KMS-11 (cell line): ENCODE data around the gene GSTO1.
"Not testable (repeated sequence)": the region's sequence is repeated elsewhere in the genome, so short reads cannot be mapped to it uniquely, and the experiment has no call there.

Experiments
- H2AFZ ChIP-seq: fragments of 200-600 bp; sonication (generic); 2 replicates; pipeline ENCODE4 v1.6.1; 2016; ENCODE audit warnings: antibody characterized with exemption, mixed run types, low read depth
- H3K27ac ChIP-seq: fragments of 200-600 bp; sonication (generic); 2 replicates; pipeline ENCODE4 v1.6.1; 2016; ENCODE audit warnings: mild to moderate bottlenecking, mixed run types
- H3K27me3 ChIP-seq: fragments of 200-600 bp; sonication (generic); 2 replicates; pipeline ENCODE4 v1.6.1; 2017; ENCODE audit warnings: mild to moderate bottlenecking, low read depth, mixed run types, moderate library complexity; ENCODE audit not compliant: insufficient read depth
- H3K36me3 ChIP-seq: fragments of 200-600 bp; sonication (generic); 2 replicates; pipeline ENCODE4 v1.6.1; 2017; ENCODE audit warnings: mild to moderate bottlenecking, mixed run types; ENCODE audit not compliant: insufficient read depth
- H3K4me1 ChIP-seq: fragments of 200-600 bp; sonication (generic); 2 replicates; pipeline ENCODE4 v1.6.1; 2016; ENCODE audit warnings: mild to moderate bottlenecking, low read depth, mixed run types; ENCODE audit not compliant: poor library complexity, severe bottlenecking
- H3K4me2 ChIP-seq: fragments of 200-600 bp; sonication (generic); 2 replicates; pipeline ENCODE4 v1.7.0; 2016; ENCODE audit warnings: mild to moderate bottlenecking, mixed run types
- H3K4me3 ChIP-seq: fragments of 200-600 bp; sonication (generic); IDR thresholded peaks from 2 replicates; pipeline ENCODE4 v1.6.1; 2017; ENCODE audit warnings: low read depth, low read length, mixed read lengths; ENCODE audit not compliant: insufficient read depth
- H3K79me2 ChIP-seq: fragments of 200-600 bp; sonication (generic); 2 replicates; pipeline ENCODE4 v1.6.1; 2016; ENCODE audit warnings: low read depth, mixed run types; ENCODE audit not compliant: insufficient read depth
- H3K9ac ChIP-seq: fragments of 200-600 bp; sonication (generic); 2 replicates; pipeline ENCODE4 v1.6.1; 2016; ENCODE audit warnings: mild to moderate bottlenecking, mixed run types
- H4K20me1 ChIP-seq: fragments of 200-600 bp; sonication (generic); 2 replicates; pipeline ENCODE4 v1.6.1; 2016; ENCODE audit warnings: mild to moderate bottlenecking, mixed run types; ENCODE audit not compliant: insufficient read depth
- CTCF ChIP-seq: fragments of 200-600 bp; sonication (generic); conservative IDR thresholded peaks from 2 replicates; pipeline ENCODE4 v1.6.1; 2017; ENCODE audit warnings: low read depth, mild to moderate bottlenecking, antibody characterized with exemption, low read length, moderate library complexity, mixed read lengths

Gene GSTO1

GRCh38 chr10:104235801-104236200, 18.9 kb upstream of the GSTO1 start:
- Histone ChIP-seq H3K79me2 (no peaks in the 10 kb centered on the region), H3K4me3 (no peak overlapping the region), H2AFZ (no peak overlapping the region), H4K20me1 (no peaks in the 10 kb centered on the region), H3K27ac (no peak overlapping the region), H3K27me3 (no peaks in the 10 kb centered on the region), H3K4me1 (peaks cover 5% of the 10 kb centered on the region), H3K9ac (no peak overlapping the region), H3K4me2 (no peak overlapping the region), H3K36me3 (no peaks in the 10 kb centered on the region)
- TF ChIP-seq CTCF, result no peak

DNA sequence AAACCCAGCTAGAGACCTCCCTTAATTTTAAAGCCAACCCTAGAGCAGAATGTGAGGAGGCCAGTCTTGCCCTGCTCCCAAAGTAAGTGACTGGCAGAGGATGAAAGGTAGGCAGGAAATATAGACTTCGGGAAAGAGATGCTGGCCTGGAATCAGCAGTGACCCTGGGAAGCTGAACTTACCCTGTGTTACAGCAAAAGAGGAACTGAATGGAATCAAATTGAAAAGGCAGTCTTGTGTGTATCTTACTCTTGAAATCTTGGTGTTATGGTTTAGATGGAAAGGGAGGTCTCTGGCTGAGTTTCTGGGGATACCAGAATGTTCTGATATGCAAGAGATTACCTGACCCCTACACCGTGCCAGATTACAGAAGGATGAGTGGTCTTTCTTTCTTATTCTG, 14.6 kb upstream of the GSTO1 start:
- H3K36me3 ChIP-seq, result no peaks in the 10 kb centered on the region
- H3K9ac ChIP-seq, result no peak overlapping the region
- no peaks in the 10 kb centered on the region for H4K20me1 ChIP-seq
- no peak overlapping the region for H2AFZ ChIP-seq
- TF ChIP-seq CTCF, result no peak
- no peaks in the 10 kb centered on the region for H3K79me2 ChIP-seq
- H3K27ac ChIP-seq, result no peak overlapping the region
- no peaks in the 10 kb centered on the region for H3K4me1 ChIP-seq
- no peak overlapping the region for H3K4me2 ChIP-seq
- no peak overlapping the region for H3K4me3 ChIP-seq
- H3K27me3 ChIP-seq, result no peaks in the 10 kb centered on the region

GRCh38 chr10:104242545-104242944, 12.1 kb upstream of the GSTO1 start:
- Histone ChIP-seq H4K20me1 (no peaks in the 10 kb centered on the region), H3K79me2 (no peaks in the 10 kb centered on the region), H3K36me3 (no peaks in the 10 kb centered on the region), H3K27ac (no peak overlapping the region), H2AFZ (no peak overlapping the region), H3K4me3 (no peak overlapping the region), H3K4me2 (no peak overlapping the region), H3K9ac (no peak overlapping the region), H3K27me3 (no peaks in the 10 kb centered on the region; the same call in 1 of the 2 replicates), H3K4me1 (no peaks in the 10 kb centered on the region)
- TF ChIP-seq CTCF, result no peak

GRCh38 chr10:104243009-104243408, 11.7 kb upstream of the GSTO1 start:
- not testable (repeated sequence) for H3K4me1 ChIP-seq, H3K27me3 ChIP-seq, H3K4me2 ChIP-seq, H3K9ac ChIP-seq, H4K20me1 ChIP-seq, H2AFZ ChIP-seq, H3K27ac ChIP-seq, H3K36me3 ChIP-seq, H3K79me2 ChIP-seq, H3K4me3 ChIP-seq

- no peak overlapping the region for H3K4me2 ChIP-seq
- no peak for TF ChIP-seq CTCF
Measured at GRCh38 chr10:104243512-104243911, 11.2 kb upstream of the GSTO1 start.

More at GRCh38 chr10:104243512-104243911, 11.2 kb upstream of the GSTO1 start:
- Histone ChIP-seq H3K4me3 (no peak overlapping the region), H2AFZ (no peak overlapping the region), H3K9ac (no peak overlapping the region), H3K27me3 (no peaks in the 10 kb centered on the region; the same call in 1 of the 2 replicates), H4K20me1 (no peaks in the 10 kb centered on the region), H3K4me1 (no peaks in the 10 kb centered on the region), H3K36me3 (no peaks in the 10 kb centered on the region), H3K79me2 (no peaks in the 10 kb centered on the region), H3K27ac (no peak overlapping the region)
